DOHH2 (cell line): Measurements from ENCODE around the gene TRPM5.

Experiments
- H3F3A ChIP-seq: fragments of 200-600 bp; sonication (generic), shearing (Covaris generic); 2 replicates; pipeline ENCODE4 v1.6.0; 2016; ENCODE audit warnings: antibody characterized with exemption, mild to moderate bottlenecking; ENCODE audit not compliant: control insufficient read depth, insufficient read depth
- H3K27ac ChIP-seq: fragments of 200-600 bp; sonication (generic); 2 replicates; pipeline ENCODE4 v1.5.1; 2014; ENCODE audit warnings: low read depth, mild to moderate bottlenecking, low read length, moderate library complexity
- H3K27me3 ChIP-seq: fragments of 200-600 bp; sonication (generic); 2 replicates; pipeline ENCODE4 v1.6.1; 2014; ENCODE audit warnings: mild to moderate bottlenecking, low read length, mixed read lengths; ENCODE audit not compliant: control insufficient read depth
- H3K36me3 ChIP-seq: fragments of 200-600 bp; sonication (generic); 2 replicates; pipeline ENCODE4 v1.6.1; 2014; ENCODE audit warnings: mild to moderate bottlenecking, low read length, moderate library complexity, mixed read lengths; ENCODE audit not compliant: control insufficient read depth
- H3K4me1 ChIP-seq: fragments of 200-600 bp; sonication (generic); 2 replicates; pipeline ENCODE4 v1.6.1; 2014; ENCODE audit warnings: mild to moderate bottlenecking, low read length, mixed read lengths; ENCODE audit not compliant: control insufficient read depth
- H3K4me2 ChIP-seq: fragments of 200-600 bp; sonication (generic); 2 replicates; pipeline ENCODE4 v1.6.0; 2014; ENCODE audit warnings: mild to moderate bottlenecking, low read length, moderate library complexity
- H3K4me3 ChIP-seq: fragments of 200-600 bp; sonication (generic); 2 replicates; pipeline ENCODE4 v1.5.1; 2014; ENCODE audit warnings: mild to moderate bottlenecking, low read length, mixed read lengths
- H3K79me2 ChIP-seq: fragments of 200-600 bp; sonication (generic); 2 replicates; pipeline ENCODE4 v1.6.1; 2014; ENCODE audit warnings: mild to moderate bottlenecking, low read length, mixed read lengths; ENCODE audit not compliant: control insufficient read depth
- H3K9me2 ChIP-seq: fragments of 200-600 bp; sonication (generic); replicated peaks from 2 replicates; pipeline ENCODE4 v1.6.1; 2014; ENCODE audit warnings: mild to moderate bottlenecking, low read length, mixed read lengths; ENCODE audit not compliant: control insufficient read depth
- H3K9me3 ChIP-seq: fragments of 200-600 bp; sonication (generic); 2 replicates; pipeline ENCODE4 v1.6.1; 2014; ENCODE audit warnings: antibody characterized with exemption, low read length, mixed read lengths; ENCODE audit not compliant: control insufficient read depth, insufficient read depth
- H4K20me1 ChIP-seq: fragments of 200-600 bp; sonication (generic); 2 replicates; pipeline ENCODE4 v1.6.0; 2014; ENCODE audit warnings: low read depth, mild to moderate bottlenecking, antibody characterized with exemption, low read length, moderate library complexity; ENCODE audit not compliant: control insufficient read depth, insufficient read depth
- EZH2phosphoT487 ChIP-seq: fragments of 200-600 bp; sonication (generic); IDR thresholded peaks from 2 replicates; pipeline ENCODE4 v1.6.1; 2017; ENCODE audit warnings: borderline replicate concordance, mild to moderate bottlenecking, antibody characterized with exemption, low read length, moderate library complexity, mixed read lengths
- TF ChIP-seq, protein P1 (sequence below): fragments of 200-600 bp; sonication (generic); IDR thresholded peaks from one replicate; pipeline ENCODE4 v1.5.1; 2014; ENCODE audit warnings: antibody characterized with exemption, mild to moderate bottlenecking, low read depth, low read length; ENCODE audit not compliant: poor library complexity, severe bottlenecking

Gene TRPM5

DNA sequence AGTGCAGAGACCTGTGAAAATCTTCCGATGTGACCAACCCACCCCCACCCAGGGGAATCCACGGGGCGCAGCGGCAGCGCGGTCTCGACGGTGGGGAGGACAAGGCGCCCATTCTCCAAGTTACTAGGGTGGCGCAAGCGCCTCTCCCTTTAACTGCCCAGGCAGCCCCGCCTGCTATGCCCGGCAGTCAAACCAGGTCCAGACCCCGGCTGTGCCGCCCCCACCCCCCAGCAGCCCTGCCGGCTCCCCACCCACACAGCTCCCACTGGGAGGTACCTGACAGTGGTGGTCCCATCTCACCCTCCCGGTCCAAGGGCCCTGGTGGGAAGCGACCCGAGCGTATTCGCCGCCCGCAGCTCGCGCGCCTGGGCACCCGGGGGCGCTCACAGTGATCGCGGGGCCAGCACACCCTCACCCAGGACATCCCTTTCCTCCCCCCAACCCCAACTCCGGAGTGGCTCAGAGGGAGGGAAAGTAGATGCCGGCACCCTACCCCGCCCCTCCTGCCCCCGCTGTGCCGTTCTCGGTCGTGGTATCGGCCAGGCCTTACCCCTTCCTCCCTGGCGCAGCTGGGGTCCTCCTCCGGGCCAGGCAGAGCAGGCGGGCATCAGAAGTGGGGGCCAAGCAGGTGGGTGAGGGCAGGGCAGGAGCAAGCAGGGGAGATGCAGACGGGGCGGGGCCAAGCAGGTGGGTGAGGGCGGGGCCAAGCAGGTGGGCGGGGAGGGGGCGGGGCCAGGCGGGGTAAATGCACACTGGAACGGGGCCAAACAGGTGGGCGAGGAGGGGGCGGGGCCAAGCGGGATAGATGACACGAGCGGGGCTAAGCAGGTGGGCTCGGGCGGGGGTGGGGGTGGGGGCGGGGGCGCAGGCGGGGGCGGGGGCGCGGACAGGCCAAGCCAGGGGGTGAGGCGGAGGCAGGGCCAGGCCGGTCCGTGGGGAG is at the start of gene TRPM5:
TSS of gene TRPM5 (minus strand) at position 634 of the 940 bp plus-strand sequence. CDS start 21,478 bp downstream, outside the sequence.
- Histone ChIP-seq H3K4me2 (no peak within 1 kb of the TSS), H3K9me2 (no peaks in the 10 kb centered on the region)

GRCh38 chr11:2489083-2489482 is 44.8 kb upstream of the TRPM5 start:
- Histone ChIP-seq H4K20me1 (no peaks in the 10 kb centered on the region), H3K4me3 (no peak overlapping the region), H3K4me2 (no peak overlapping the region), H3K4me1 (no peaks in the 10 kb centered on the region), H3F3A (no peaks in the 10 kb centered on the region), H3K27me3 (no peaks in the 10 kb centered on the region), H3K36me3 (no peaks in the 10 kb centered on the region), H3K9me3 (peaks cover 12% of the 10 kb centered on the region; the same call in 1 of the 2 replicates), H3K79me2 (no peaks in the 10 kb centered on the region), H3K27ac (no peak overlapping the region), H3K9me2 (no peaks in the 10 kb centered on the region)
- TF ChIP-seq, protein P1, sequence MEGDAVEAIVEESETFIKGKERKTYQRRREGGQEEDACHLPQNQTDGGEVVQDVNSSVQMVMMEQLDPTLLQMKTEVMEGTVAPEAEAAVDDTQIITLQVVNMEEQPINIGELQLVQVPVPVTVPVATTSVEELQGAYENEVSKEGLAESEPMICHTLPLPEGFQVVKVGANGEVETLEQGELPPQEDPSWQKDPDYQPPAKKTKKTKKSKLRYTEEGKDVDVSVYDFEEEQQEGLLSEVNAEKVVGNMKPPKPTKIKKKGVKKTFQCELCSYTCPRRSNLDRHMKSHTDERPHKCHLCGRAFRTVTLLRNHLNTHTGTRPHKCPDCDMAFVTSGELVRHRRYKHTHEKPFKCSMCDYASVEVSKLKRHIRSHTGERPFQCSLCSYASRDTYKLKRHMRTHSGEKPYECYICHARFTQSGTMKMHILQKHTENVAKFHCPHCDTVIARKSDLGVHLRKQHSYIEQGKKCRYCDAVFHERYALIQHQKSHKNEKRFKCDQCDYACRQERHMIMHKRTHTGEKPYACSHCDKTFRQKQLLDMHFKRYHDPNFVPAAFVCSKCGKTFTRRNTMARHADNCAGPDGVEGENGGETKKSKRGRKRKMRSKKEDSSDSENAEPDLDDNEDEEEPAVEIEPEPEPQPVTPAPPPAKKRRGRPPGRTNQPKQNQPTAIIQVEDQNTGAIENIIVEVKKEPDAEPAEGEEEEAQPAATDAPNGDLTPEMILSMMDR: no peak
- no peak for TF ChIP-seq EZH2phosphoT487

More for the DNA sequence above, at the start of gene TRPM5:
- no peaks in the 10 kb centered on the region for H3K36me3 ChIP-seq
- H3K27ac ChIP-seq: no peak within 1 kb of the TSS
- no peaks in the 10 kb centered on the region; the same call in 1 of the 2 replicates for H4K20me1 ChIP-seq
- H3K9me3 ChIP-seq: no peaks in the 10 kb centered on the region
- TF ChIP-seq, protein P1: no peak
- no peak for TF ChIP-seq EZH2phosphoT487
- H3F3A ChIP-seq: peaks cover 2% of the 10 kb centered on the region; the same call in 1 of the 2 replicates
- no peaks in the 10 kb centered on the region for H3K79me2 ChIP-seq
- H3K4me1 ChIP-seq: peaks cover 17% of the 10 kb centered on the region
- H3K4me3 ChIP-seq: no peak within 1 kb of the TSS
- no peaks in the 10 kb centered on the region for H3K27me3 ChIP-seq

- Histone ChIP-seq H3K4me3 (no peak overlapping the region), H3K9me2 (no peaks in the 10 kb centered on the region), H4K20me1 (no peaks in the 10 kb centered on the region), H3K79me2 (no peaks in the 10 kb centered on the region), H3K27me3 (no peaks in the 10 kb centered on the region), H3F3A (no peaks in the 10 kb centered on the region), H3K27ac (no peak overlapping the region), H3K36me3 (no peaks in the 10 kb centered on the region), H3K4me1 (no peaks in the 10 kb centered on the region), H3K9me3 (peaks cover 12% of the 10 kb centered on the region; the same call in 1 of the 2 replicates), H3K4me2 (no peak overlapping the region)
- no peak for TF ChIP-seq EZH2phosphoT487
- TF ChIP-seq, protein P1: no peak
These were observed 43.7 kb upstream of the TRPM5 start for GRCh38 chr11:2488004-2488403.
